Measurements from ENCODE around the gene USP9X. TPM values are rescaled to one million over a fixed set of nuclear protein-coding genes. Genes with fewer than 3 reads are reported as not detected.

The USP9X gene
- total RNA-seq, 1 donor from 2014 or later = 23.7 TPM

GRCh38 chrX:41043674-41044345, 41.4 kb upstream of the USP9X start:
- no peaks in the 10 kb centered on the region for H3K9me3 ChIP-seq
- H3K4me1 ChIP-seq = no peaks in the 10 kb centered on the region
- H3K4me3 ChIP-seq = no peak overlapping the region
- intact Hi-C loops (cut with DNase I) = no loop called here
- DNase-seq (ENCODE audit: low spot score in 2 of 2) = no peak
- no peak overlapping the region for H3K27ac ChIP-seq
- no peaks in the 10 kb centered on the region for H3K27me3 ChIP-seq
- no peaks in the 10 kb centered on the region for H3K36me3 ChIP-seq
- no peak for TF ChIP-seq CTCF (IDR thresholded peaks at IDR 0.05)

- H3K4me3 ChIP-seq = no peak overlapping the region
- TF ChIP-seq CTCF (IDR thresholded peaks at IDR 0.05) = no peak
- no peaks in the 10 kb centered on the region for H3K36me3 ChIP-seq
- no peaks in the 10 kb centered on the region for H3K27me3 ChIP-seq
- no peak overlapping the region for H3K27ac ChIP-seq
- H3K9me3 ChIP-seq = no peaks in the 10 kb centered on the region
- intact Hi-C loops (cut with DNase I) = no loop called here
- H3K4me1 ChIP-seq = no peaks in the 10 kb centered on the region
- DNase-seq (ENCODE audit: low spot score in 2 of 2) = no peak
These were observed 39.2 kb upstream of the USP9X start for GRCh38 chrX:41045960-41046567.

GRCh38 chrX:41047878-41048534, 37.2 kb upstream of the USP9X start:
- no peak for DNase-seq (ENCODE audit: low spot score in 2 of 2)
- H3K4me1 ChIP-seq = no peaks in the 10 kb centered on the region
- no peaks in the 10 kb centered on the region for H3K27me3 ChIP-seq
- H3K9me3 ChIP-seq = no peaks in the 10 kb centered on the region
- no peak overlapping the region for H3K27ac ChIP-seq
- intact Hi-C loops (cut with DNase I) = no loop called here
- no peak overlapping the region for H3K4me3 ChIP-seq
- no peaks in the 10 kb centered on the region for H3K36me3 ChIP-seq
- no peak for TF ChIP-seq CTCF (IDR thresholded peaks at IDR 0.05)

DNA sequence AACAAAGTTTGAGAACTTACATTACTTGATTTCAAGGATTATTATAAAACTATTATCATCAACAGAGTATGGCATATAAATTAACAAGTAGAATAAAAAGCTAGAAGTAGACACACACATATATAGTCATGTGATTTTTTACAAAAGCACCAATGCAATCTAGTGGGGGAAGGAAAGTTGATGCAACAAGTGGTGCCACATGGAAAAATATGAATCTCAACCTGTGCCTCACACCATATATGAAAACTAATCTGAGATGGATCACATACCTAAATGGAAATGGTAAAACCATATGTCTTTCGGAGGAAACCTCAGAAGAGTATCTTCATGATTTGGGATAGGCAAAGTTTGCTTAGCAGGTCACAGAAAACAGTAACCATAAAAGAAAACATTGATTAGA, 34.9 kb upstream of the USP9X start:
- Histone ChIP-seq H3K27ac (no peak overlapping the region), H3K27me3 (no peaks in the 10 kb centered on the region), H3K4me3 (no peak overlapping the region), H3K4me1 (no peaks in the 10 kb centered on the region), H3K36me3 (no peaks in the 10 kb centered on the region), H3K9me3 (no peaks in the 10 kb centered on the region)
- no peak for TF ChIP-seq CTCF (IDR thresholded peaks at IDR 0.05)
- DNase-seq (ENCODE audit: low spot score in 2 of 2) = no peak
- intact Hi-C loops (cut with DNase I) = no loop called here

GRCh38 chrX:41051288-41051687, 34.0 kb upstream of the USP9X start:
- TF ChIP-seq CTCF (IDR thresholded peaks at IDR 0.05) = no peak
- DNase-seq (ENCODE audit: low spot score in 2 of 2) = no peak
- H3K9me3 ChIP-seq = no peaks in the 10 kb centered on the region
- H3K4me3 ChIP-seq = no peak overlapping the region
- no peaks in the 10 kb centered on the region for H3K27me3 ChIP-seq
- no peak overlapping the region for H3K27ac ChIP-seq
- H3K36me3 ChIP-seq = no peaks in the 10 kb centered on the region
- no peaks in the 10 kb centered on the region for H3K4me1 ChIP-seq
- intact Hi-C loops (cut with DNase I) = no loop called here
